GM20431 (cell line): Measurements from ENCODE around the gene ATP8B3.

Experiments
- in situ Hi-C: fragments of 300-500 bp; cut with MseI, MboI; formaldehyde crosslinking; loops from one replicate; pipeline ENCODE4 v1.15.0; 2020; ENCODE audit warnings: low sequenced_read_pairs; ENCODE audit not compliant: unreplicated experiment

Gene ATP8B3

GRCh38 chr19:1751367-1752008 lies 60.6 kb downstream of the ATP8B3 start:
- in situ Hi-C loops: no loop called here

- in situ Hi-C loops: no loop called here
Measured at GRCh38 chr19:1750343-1751021, 61.6 kb downstream of the ATP8B3 start.

GRCh38 chr19:1749373-1750342 lies 62.4 kb downstream of the ATP8B3 start:
- in situ Hi-C loops: no loop called here

- in situ Hi-C loops: no loop called here
Measured at GRCh38 chr19:1748873-1749341, 63.2 kb downstream of the ATP8B3 start.

GRCh38 chr19:1748115-1748872 lies 63.8 kb downstream of the ATP8B3 start:
- in situ Hi-C loops: no loop called here

- in situ Hi-C loops: no loop called here
Measured at GRCh38 chr19:1747285-1748114, 64.6 kb downstream of the ATP8B3 start.

- in situ Hi-C loops: no loop called here
Measured at GRCh38 chr19:1746401-1747284, 65.4 kb downstream of the ATP8B3 start.

- in situ Hi-C loops: no loop called here
Measured at GRCh38 chr19:1745589-1746031, 66.5 kb downstream of the ATP8B3 start.

- in situ Hi-C loops: no loop called here
Measured at GRCh38 chr19:1744822-1745563, 67.1 kb downstream of the ATP8B3 start.

GRCh38 chr19:1744133-1744665 lies 67.9 kb downstream of the ATP8B3 start:
- in situ Hi-C loops: no loop called here

GRCh38 chr19:1742989-1743696 lies 68.9 kb downstream of the ATP8B3 start:
- in situ Hi-C loops: no loop called here

- in situ Hi-C loops: no loop called here
Measured at GRCh38 chr19:1739960-1740629, 72.0 kb downstream of the ATP8B3 start.

- in situ Hi-C loops: no loop called here
Measured at GRCh38 chr19:1736927-1737326, 75.1 kb downstream of the ATP8B3 start.

GRCh38 chr19:1736280-1736679 lies 75.8 kb downstream of the ATP8B3 start:
- in situ Hi-C loops: no loop called here

- in situ Hi-C loops: no loop called here
Measured at GRCh38 chr19:1734321-1734966, 77.6 kb downstream of the ATP8B3 start.
